HPDE6-E6E7 (cell line): ENCODE results near the gene IYD.
"Not testable (repeated sequence)": the region's sequence is repeated elsewhere in the genome, so short reads cannot be mapped to it uniquely, and the experiment has no call there.

Experiments
- DNase-seq: peaks from one replicate; pipeline ENCODE4 v3.0.0; 2011; ENCODE audit warnings: missing footprints; ENCODE audit errors: extremely low spot score

Gene IYD

GRCh38 chr6:150352321-150353296, 16.2 kb upstream of the IYD start:
- DNase-seq, result no peak

DNA sequence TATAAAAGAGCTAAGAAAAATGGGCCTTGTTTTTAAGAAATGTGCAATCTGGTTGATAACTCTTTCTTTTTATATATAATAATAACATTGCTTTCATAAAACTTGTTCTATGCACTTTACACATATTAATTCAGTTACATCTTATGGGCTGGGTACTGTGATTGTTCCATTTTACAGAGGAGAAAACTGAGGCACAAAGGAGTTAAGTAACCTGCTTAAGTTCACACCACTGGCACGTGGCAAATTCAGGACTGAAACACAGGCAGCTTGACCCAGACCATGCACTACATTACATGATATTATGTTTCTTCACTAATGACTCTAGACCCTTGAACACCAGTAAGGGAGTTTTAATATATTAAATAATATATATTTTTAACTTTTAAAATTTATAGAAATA, 15.4 kb upstream of the IYD start:
- no peak for DNase-seq

DNA sequence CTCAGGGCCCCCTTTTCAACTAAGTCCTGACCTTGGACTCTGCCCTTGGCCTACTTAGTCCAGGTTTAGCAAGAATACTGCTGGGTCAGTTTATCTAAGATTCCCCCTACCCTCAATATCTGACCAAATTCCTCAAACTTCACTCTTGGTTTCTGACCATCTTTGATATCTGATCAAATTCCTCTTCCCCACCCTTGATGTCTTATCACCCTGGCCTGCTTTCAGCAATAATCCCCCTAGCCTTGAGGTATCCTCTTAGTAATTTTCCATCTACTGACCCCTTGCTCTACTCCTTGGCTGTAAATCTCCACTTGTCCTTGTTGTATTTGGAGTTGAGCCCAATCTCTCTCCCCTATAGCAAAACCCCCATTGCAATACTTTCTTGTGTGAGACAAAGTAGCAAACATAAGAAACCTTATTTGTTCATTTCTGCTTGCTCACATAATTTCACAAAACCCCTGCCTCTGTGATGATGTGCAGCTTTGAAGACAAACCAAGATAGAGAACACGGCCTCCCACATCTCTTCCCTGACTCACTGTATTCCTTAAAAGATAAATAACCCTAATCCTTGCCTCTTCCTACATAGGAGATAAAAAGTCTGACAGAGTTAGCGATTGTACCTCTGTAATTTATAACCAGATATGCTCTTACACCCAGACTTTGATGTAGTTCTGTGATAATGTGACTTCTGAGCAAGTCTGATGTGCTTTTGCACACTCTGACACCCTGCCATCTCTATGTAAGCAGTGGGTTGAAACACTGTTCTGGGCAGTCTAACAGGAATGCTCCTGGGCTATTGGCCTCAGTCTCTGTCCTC, 13.8 kb upstream of the IYD start:
- no peak for DNase-seq

GRCh38 chr6:150355932-150356331, 12.9 kb upstream of the IYD start:
- no peak for DNase-seq

GRCh38 chr6:150361876-150362275, 6.9 kb upstream of the IYD start:
- no peak for DNase-seq

- no peak for DNase-seq
These were observed 5.1 kb upstream of the IYD start for GRCh38 chr6:150363733-150364132.

DNA sequence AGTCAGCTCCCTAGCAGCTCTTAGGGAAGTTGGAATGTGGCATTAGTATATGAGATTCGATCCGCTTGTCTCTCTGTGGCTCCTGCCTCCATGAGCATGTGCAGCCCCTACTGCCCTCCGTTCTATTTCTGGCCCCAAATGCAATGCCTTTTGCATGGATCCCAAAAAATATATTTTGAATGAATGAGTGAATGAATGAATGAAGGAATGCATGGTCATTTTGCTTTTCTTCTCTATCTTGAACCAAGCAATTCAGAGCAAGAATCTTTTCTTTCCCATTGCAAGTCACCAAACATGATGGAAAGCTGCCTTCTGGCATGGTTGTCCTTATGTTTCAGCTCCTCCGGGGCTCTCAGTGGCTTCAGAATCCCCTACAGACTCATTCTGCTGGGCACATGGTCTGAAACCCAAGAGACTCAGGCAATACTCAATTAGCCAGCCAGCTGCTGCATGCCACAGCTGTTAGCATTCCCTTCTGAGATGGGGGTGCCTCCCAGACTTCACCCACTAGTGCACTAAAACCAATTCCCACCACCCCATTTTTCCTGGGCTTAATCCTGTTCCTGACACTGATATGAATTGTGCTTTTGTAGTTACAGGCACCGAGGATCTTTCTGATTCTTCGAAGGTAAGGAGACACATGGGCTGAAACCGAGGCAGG, 2.6 kb upstream of the IYD start:
- DNase-seq, result no peak

GRCh38 chr6:150369408-150369807, 596 bp downstream of the IYD start:
- DNase-seq, result no peak

DNA sequence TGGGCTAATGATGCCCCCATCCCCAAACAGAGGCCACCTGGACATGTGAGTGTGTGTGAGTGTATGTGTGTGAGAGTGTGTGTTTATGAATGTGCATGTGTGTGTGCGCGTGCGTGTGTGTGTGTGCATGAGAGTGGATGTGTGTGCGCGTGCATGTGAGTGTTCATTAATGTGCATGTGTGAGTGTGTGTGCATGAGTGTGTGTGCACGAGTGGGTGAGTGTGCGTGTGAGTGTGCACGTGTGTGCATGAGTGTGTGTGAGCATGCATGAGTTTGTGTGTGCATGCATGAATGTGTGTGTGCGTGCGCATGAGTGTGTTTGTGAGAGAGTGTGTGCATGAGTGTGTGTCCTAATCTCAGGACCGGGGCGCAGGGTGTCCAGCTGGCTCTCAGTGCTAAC, 1.3 kb downstream of the IYD start:
- DNase-seq, result no peak

- DNase-seq, result no peak
These were observed 2.5 kb downstream of the IYD start for GRCh38 chr6:150371356-150371755.

DNA sequence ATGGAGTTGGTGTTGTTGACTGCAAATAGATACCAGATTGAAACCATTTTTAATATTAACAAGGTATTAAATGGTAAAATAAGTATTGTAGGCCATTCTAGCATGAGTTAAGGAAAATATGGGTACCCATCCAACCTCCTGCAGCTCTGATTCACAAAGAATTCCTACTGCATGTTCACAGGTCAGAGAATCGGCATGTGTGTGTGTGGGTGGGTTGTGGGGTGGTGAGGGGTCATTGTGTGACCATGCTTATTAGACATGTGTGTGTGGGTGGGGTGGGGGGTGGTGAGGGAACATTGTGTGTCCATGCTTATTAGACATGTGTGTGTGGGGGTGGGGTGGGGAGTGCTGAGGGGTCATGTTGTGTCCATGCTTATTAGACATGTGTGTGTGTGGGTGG, 3.2 kb downstream of the IYD start:
- no peak for DNase-seq

DNA sequence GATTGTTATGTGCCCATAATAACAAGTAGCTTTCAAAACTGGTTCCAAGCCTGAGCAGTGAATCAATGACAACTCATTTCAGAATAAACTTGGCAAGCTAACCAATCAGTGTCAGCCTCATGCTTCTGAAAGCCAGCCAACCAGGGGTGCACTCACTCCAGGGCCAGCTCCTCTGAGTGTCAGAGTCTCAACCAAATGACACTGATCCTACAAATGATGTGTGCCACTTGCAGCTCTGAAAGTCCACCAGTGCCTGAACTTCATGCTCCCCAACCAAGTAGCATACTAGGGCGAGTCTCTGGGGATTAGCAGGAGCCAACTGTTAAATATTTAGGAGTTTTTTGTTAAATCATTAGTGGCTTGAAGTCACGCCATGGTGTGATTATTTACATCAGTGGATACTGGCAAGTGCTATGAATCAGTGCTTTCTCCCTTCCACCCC, 4.5 kb downstream of the IYD start:
- DNase-seq, result no peak

- DNase-seq, result not testable (repeated sequence)
These were observed 5.5 kb downstream of the IYD start for GRCh38 chr6:150374346-150374745.

GRCh38 chr6:150377211-150377781, 8.5 kb downstream of the IYD start:
- DNase-seq, result no peak

DNA sequence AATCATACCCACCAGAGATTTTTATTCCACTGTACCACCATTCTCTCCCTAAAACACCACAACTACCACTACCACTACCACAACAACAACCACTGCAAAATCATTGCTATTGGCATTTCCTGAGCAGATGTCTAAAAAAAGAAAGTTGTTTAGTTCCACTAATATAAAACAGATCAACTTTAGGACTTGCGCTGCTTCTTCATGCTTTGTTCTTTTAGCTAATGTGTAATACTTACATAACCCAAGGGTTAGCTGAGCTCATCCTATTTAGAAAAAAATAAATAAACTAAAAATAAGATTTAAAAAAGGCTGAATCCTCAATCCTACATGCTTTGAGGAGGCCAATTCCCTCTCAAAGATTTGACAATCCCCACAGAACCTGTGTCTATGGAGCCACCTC, 11.4 kb downstream of the IYD start:
- no peak for DNase-seq

GRCh38 chr6:150382171-150382570, 13.4 kb downstream of the IYD start:
- DNase-seq, result no peak

- no peak for DNase-seq
These were observed 22.6 kb downstream of the IYD start for GRCh38 chr6:150391414-150391813.

GRCh38 chr6:150391890-150392289, 23.1 kb downstream of the IYD start:
- DNase-seq, result no peak

GRCh38 chr6:150392452-150393220, 23.8 kb downstream of the IYD start:
- DNase-seq, result no peak

DNA sequence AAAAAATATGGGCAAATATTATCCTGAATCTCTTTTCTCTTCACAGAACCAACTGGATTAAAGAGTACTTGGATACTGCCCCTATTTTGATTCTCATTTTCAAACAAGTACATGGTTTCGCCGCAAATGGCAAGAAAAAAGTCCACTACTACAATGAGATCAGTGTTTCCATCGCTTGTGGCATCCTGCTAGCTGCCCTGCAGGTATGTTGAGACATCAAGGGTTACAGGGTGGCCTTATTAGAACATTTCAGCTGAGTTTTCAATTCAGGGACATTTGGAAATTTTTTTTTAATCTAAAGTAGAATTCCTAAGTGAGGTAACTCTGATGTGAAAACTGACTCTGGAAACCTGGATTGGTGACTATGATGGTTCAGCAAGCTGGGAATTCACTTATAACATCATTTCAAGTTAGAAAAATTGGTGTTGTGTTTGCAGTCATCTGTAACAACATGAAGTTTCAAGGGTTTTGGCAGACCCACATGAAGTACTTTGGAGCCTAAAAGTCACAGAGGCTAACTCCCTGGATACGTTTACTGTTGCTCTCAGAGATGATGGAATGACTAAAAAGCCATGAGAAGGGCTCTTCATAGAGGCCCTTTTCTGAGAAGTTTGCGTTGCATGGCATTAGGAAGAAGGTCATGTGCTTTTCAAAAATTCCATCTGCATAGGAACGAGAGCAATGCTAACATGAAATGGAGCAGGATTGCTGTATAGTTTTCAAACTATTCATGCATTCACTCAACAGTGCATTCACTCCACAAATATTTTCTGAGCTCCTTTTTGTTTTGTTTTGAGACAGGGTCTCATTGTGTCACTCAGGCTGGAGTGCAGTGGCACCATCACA, 25.5 kb downstream of the IYD start:
- no peak for DNase-seq
